Measurements from ENCODE around the gene TAF6. TPM values are rescaled to one million over a fixed set of nuclear protein-coding genes. Genes with fewer than 3 reads are reported as not detected.

The TAF6 gene
- total RNA-seq, 1 donor from 2014 or later: 26.6 TPM

GRCh38 chr7:100126931-100127865 is 8.0 kb upstream of the TAF6 start, which contains the start of gene MBLAC1:
TSS of gene MBLAC1 (plus strand) at chr7:100126967. CDS start at chr7:100127396, 429 bp downstream.
- intact Hi-C loops (cut with DNase I): loop anchor here (1.0 to 5.0 kb wide), 4 partner anchors 8 to 135 kb away; partner anchors contain the start of genes AP4M1, CNPY4, COPS6 and MCM7
- DNase-seq (ENCODE audit: low spot score): peak; percentile 95

GRCh38 chr7:100126239-100126930 is 7.2 kb upstream of the TAF6 start:
- DNase-seq (ENCODE audit: low spot score): no peak
- intact Hi-C loops (cut with DNase I): loop anchor here (2.0 to 5.0 kb wide), 3 partner anchors 26 to 134 kb away; partner anchors contain the start of genes AP4M1, COPS6 and MCM7

- intact Hi-C loops (cut with DNase I): loop anchor here (5.0 kb wide), 2 partner anchors 37 to 132 kb away; partner anchors contain the start of gene COPS6
- no peak for DNase-seq (ENCODE audit: low spot score)
Measured at GRCh38 chr7:100124301-100125230, 5.4 kb upstream of the TAF6 start.

GRCh38 chr7:100122568-100122967 is 3.4 kb upstream of the TAF6 start:
- intact Hi-C loops (cut with DNase I): no loop called here

GRCh38 chr7:100122067-100122466 is 2.9 kb upstream of the TAF6 start:
- no peak for DNase-seq (ENCODE audit: low spot score)
- intact Hi-C loops (cut with DNase I): no loop called here

More at GRCh38 chr7:100122568-100122967, 3.4 kb upstream of the TAF6 start:
- DNase-seq (ENCODE audit: low spot score): no peak

- intact Hi-C loops (cut with DNase I): no loop called here
Measured at GRCh38 chr7:100120733-100121036, 1.5 kb upstream of the TAF6 start.

GRCh38 chr7:100119970-100120732 is 993 bp upstream of the TAF6 start:
- DNase-seq (ENCODE audit: low spot score): peak; percentile 80
- intact Hi-C loops (cut with DNase I): loop anchor here (1.0 kb wide), 2 partner anchors 7 to 20 kb away; no protein-coding TSS in a partner anchor

More at GRCh38 chr7:100120733-100121036, 1.5 kb upstream of the TAF6 start:
- DNase-seq (ENCODE audit: low spot score): no peak

GRCh38 chr7:100118388-100119071 is 628 bp downstream of the TAF6 start:
- intact Hi-C loops (cut with DNase I): loop anchor here (1.0 kb wide), 2 partner anchors 9 to 18 kb away; no protein-coding TSS in a partner anchor
- no peak for DNase-seq (ENCODE audit: low spot score)

GRCh38 chr7:100115026-100115425 is 4.1 kb downstream of the TAF6 start:
- DNase-seq (ENCODE audit: low spot score): no peak
- intact Hi-C loops (cut with DNase I): no loop called here

- DNase-seq (ENCODE audit: low spot score): no peak
- intact Hi-C loops (cut with DNase I): no loop called here
Measured at GRCh38 chr7:100111914-100112313, 7.2 kb downstream of the TAF6 start.

GRCh38 chr7:100111156-100111555 is 8.0 kb downstream of the TAF6 start:
- intact Hi-C loops (cut with DNase I): no loop called here
- no peak for DNase-seq (ENCODE audit: low spot score)

GRCh38 chr7:100109521-100110163 is 9.5 kb downstream of the TAF6 start:
- no peak for DNase-seq (ENCODE audit: low spot score)
- intact Hi-C loops (cut with DNase I): no loop called here

- DNase-seq (ENCODE audit: low spot score): no peak
- intact Hi-C loops (cut with DNase I): no loop called here
Measured at GRCh38 chr7:100107890-100108289, 11.3 kb downstream of the TAF6 start.

GRCh38 chr7:100107125-100107737 is 11.9 kb downstream of the TAF6 start:
- no peak for DNase-seq (ENCODE audit: low spot score)

GRCh38 chr7:100106633-100107032 is 12.5 kb downstream of the TAF6 start:
- intact Hi-C loops (cut with DNase I): no loop called here
- DNase-seq (ENCODE audit: low spot score): no peak

More at GRCh38 chr7:100107125-100107737, 11.9 kb downstream of the TAF6 start:
- intact Hi-C loops (cut with DNase I): no loop called here

GRCh38 chr7:100105534-100105933 is 13.6 kb downstream of the TAF6 start:
- intact Hi-C loops (cut with DNase I): no loop called here
- DNase-seq (ENCODE audit: low spot score): no peak
